ENCODE measurements around the gene C2orf49.

The C2orf49 gene

DNA sequence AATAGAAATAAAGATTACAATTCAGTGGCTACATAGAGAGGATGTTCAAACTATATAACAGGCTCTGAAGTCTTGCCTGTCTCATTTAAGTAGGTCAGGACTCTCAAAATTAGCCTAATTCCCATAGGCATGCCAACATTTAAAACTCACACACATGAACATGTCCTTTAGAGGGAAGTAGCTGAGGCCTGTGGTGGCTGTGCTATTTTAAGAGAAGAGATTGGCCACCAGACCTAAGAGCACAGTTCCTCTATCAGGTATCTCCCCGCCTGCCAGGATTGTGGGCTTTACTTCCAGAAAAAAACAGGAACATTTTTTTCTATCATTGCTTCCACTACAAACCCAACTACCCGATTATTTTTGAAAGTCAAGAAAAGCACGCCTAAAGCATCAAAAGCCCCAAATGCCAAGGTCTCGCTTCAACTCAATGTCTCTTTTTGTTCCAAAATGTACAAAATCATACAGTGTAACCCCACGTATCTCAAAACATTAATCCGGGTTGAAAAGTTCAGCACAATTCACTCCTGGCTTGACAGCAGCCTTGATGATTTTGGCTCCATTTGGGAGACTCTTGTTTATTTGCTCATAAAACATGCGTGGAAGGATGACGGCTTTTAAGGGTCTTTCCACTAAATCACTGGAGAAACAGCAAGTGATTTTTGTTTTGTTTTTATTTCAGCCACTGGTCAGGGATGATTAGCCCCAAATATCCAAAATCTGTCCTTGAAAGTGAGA, 46.3 kb downstream of the C2orf49 start:
- peaks cover 57% of the 10 kb centered on the region for H3K4me1 Mint-ChIP-seq
- TF ChIP-seq, protein P1, sequence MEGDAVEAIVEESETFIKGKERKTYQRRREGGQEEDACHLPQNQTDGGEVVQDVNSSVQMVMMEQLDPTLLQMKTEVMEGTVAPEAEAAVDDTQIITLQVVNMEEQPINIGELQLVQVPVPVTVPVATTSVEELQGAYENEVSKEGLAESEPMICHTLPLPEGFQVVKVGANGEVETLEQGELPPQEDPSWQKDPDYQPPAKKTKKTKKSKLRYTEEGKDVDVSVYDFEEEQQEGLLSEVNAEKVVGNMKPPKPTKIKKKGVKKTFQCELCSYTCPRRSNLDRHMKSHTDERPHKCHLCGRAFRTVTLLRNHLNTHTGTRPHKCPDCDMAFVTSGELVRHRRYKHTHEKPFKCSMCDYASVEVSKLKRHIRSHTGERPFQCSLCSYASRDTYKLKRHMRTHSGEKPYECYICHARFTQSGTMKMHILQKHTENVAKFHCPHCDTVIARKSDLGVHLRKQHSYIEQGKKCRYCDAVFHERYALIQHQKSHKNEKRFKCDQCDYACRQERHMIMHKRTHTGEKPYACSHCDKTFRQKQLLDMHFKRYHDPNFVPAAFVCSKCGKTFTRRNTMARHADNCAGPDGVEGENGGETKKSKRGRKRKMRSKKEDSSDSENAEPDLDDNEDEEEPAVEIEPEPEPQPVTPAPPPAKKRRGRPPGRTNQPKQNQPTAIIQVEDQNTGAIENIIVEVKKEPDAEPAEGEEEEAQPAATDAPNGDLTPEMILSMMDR (IDR thresholded peaks at IDR 0.05; ENCODE audit: unreplicated experiment in 3 of 3), result no peak
- H3K27me3 Mint-ChIP-seq (ENCODE audit: low read depth), result peaks cover 3% of the 10 kb centered on the region
- H3K9me3 Mint-ChIP-seq, result no peaks in the 10 kb centered on the region
- H3K36me3 Mint-ChIP-seq (ENCODE audit: low read depth), result peaks cover 45% of the 10 kb centered on the region
- peak overlapping the region; percentile 86 to 95 (median 89) for H3K27ac Mint-ChIP-seq
- H3K4me3 Mint-ChIP-seq, result peak overlapping the region in 2 of 3 experiments; percentile 31 to 37

DNA sequence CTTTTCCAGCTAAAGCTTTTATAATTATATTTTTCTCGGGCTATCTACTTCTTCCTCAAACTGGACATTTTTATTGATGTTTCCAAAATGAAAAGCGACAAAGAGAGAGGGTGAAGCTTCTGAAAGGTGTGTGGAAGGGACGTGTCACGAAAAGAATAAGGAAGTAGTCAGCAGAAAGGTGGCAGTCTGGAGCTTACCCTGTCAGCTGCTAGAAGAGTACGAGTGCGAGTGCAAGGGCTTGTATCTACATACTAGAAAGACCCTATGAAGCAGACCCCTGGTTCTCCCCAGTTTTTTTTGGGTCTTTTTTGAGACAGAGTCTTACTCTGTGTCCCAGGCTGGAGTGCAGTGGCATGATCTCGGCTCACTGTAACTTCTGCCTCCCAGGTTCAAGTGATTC, 46.9 kb downstream of the C2orf49 start:
- Mint-ChIP-seq H3K4me1 (peaks cover 63% of the 10 kb centered on the region), H3K27ac (peak overlapping the region; percentile 86 to 95 (median 89)), H3K4me3 (peak overlapping the region in 1 of 3 experiments; percentile 16), H3K36me3 (ENCODE audit: low read depth) (peaks cover 46% of the 10 kb centered on the region), H3K27me3 (ENCODE audit: low read depth) (peaks cover 3% of the 10 kb centered on the region), H3K9me3 (no peaks in the 10 kb centered on the region)
- TF ChIP-seq, protein P1 (IDR thresholded peaks at IDR 0.05; ENCODE audit: unreplicated experiment in 3 of 3), result no peak

DNA sequence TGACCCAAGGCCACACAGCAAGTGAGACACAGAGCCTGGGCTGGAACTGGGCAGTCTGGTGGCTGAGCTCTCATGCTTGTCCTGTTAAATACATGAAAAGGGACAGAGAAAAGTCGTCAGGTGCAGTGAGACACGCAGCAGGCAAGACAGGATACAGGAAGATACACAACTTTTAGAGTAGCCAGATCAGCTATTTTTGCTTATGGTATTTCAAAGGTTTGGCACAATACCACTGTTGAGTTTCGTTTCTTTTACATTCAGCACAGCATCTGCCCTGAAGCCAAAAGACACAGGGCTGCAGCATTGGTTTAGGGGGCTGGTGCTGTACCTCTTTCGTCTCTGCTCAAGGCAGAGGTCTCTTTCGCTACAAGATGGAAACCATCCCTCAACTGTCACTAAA, 47.5 kb downstream of the C2orf49 start:
- Mint-ChIP-seq H3K4me3 (no peak overlapping the region), H3K27ac (peak overlapping the region in 2 of 3 experiments; percentile 60 to 86), H3K4me1 (peaks cover 64% of the 10 kb centered on the region), H3K36me3 (ENCODE audit: low read depth) (peaks cover 51% of the 10 kb centered on the region), H3K9me3 (no peaks in the 10 kb centered on the region), H3K27me3 (ENCODE audit: low read depth) (peaks cover 3% of the 10 kb centered on the region)
- TF ChIP-seq, protein P1 (IDR thresholded peaks at IDR 0.05; ENCODE audit: unreplicated experiment in 3 of 3), result no peak

DNA sequence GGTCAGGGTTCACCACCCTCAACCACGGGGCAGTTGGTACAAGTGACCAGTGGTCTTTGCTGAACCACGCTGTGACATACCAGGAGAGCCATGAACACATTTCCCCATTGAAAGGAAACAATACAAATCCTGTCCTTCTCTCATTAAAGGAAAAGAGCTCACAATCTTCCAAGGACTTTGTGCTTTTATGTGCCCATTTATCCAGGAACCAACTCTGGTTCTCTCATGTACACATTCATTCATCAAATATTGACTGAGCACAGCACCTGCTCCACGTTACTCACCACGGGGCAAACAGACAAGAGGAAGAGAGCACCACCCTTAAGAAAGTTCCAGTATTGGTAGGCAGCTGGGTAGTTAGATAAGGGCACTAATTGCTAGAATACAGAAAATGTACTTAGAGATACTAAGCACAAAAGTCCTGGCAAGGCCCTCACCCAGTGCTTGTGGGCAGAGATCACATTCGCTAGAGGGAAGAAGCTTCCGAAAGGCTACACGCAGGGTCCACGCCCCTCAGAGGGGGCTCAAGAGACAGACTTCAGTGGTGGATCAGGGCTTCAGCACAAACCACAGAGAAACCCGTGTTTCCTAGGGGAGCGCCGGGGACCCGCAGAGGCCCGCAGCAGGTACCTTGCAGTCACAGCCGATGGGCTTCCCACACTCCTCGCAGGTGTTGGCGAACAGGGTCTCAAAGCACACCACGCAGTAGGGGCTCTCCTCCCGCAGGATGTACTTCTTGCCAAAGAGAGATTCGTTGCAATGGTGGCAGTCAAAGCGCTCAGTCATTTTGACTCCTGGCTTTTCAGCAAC, 48.6 kb downstream of the C2orf49 start:
- H3K9me3 Mint-ChIP-seq, result no peaks in the 10 kb centered on the region
- H3K36me3 Mint-ChIP-seq (ENCODE audit: low read depth), result peaks cover 50% of the 10 kb centered on the region
- no peak overlapping the region for H3K4me3 Mint-ChIP-seq
- H3K27ac Mint-ChIP-seq, result peak overlapping the region in 2 of 3 experiments; percentile 44 to 86
- H3K27me3 Mint-ChIP-seq (ENCODE audit: low read depth), result peaks cover 3% of the 10 kb centered on the region
- peaks cover 63% of the 10 kb centered on the region for H3K4me1 Mint-ChIP-seq
- TF ChIP-seq, protein P1 (IDR thresholded peaks at IDR 0.05; ENCODE audit: unreplicated experiment in 3 of 3), result no peak

DNA sequence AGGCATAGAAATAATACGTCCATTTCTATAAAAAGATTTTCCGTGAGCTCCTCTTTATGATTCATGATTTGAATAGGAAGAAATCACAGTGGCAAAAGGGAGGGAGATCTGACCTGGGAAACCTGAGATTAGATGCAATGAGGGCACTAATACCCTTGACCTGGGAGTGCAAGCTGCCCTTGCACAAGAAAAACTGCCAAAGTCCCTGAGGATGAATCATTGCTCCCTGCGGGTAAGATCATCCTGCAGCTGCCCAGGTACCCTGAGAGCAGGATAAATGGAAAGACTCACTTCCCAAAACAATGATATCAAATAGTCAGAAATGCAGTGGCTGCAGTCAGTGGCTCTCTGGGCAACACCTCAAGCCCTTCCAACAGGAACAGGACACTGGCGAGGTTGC, 49.9 kb downstream of the C2orf49 start:
- Mint-ChIP-seq H3K27ac (peak overlapping the region in 2 of 3 experiments; percentile 20 to 52), H3K36me3 (ENCODE audit: low read depth) (peaks cover 43% of the 10 kb centered on the region), H3K4me1 (peaks cover 56% of the 10 kb centered on the region), H3K9me3 (no peaks in the 10 kb centered on the region), H3K27me3 (ENCODE audit: low read depth) (peaks cover 3% of the 10 kb centered on the region), H3K4me3 (no peak overlapping the region)
- TF ChIP-seq, protein P1 (IDR thresholded peaks at IDR 0.05; ENCODE audit: unreplicated experiment in 3 of 3), result no peak
